ENCODE results near the gene BCL7A. TPM values are rescaled to one million over a fixed set of nuclear protein-coding genes. Genes with fewer than 3 reads are reported as not detected.

Gene BCL7A
- total RNA-seq, 1 experiment from 2014 or later, result 3.9 TPM

GRCh38 chr12:122076743-122077495, 55.2 kb downstream of the BCL7A start:
- no peak for DNase-seq (ENCODE audit: low read depth)

- DNase-seq (ENCODE audit: low read depth), result peak; percentile 85
Measured at GRCh38 chr12:122078141-122079032, 56.7 kb downstream of the BCL7A start, which contains the start of gene MLXIP. TSS of gene MLXIP (plus strand) at chr12:122078756. CDS start at chr12:122078854, 98 bp downstream.

DNA sequence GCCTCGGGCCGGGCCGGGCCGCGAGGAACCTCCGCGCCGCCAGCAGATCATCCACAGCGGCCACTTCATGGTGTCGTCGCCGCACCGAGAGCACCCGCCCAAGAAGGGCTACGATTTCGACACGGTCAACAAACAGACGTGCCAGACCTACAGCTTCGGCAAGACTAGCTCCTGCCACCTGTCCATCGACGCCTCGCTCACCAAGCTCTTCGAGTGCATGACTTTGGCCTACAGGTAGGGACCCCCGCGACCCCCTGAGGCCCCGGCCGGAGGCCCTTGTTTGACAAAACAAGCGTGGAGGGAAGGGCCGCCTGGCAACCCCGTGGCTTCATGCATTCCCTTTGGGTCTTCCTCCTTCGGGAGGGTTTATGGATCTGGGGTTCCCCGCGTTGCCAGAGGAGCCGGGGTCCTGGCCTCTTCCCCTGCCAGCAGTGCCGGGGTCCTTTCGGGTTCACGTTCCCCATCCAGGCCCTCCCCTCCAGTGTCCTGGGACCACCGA, 57.4 kb downstream of the BCL7A start:
- DNase-seq (ENCODE audit: low read depth), result peak; percentile 38

GRCh38 chr12:122079532-122080081, 57.9 kb downstream of the BCL7A start:
- DNase-seq (ENCODE audit: low read depth), result peak; percentile 28

- peak; percentile 93 for DNase-seq (ENCODE audit: low read depth)
Measured at GRCh38 chr12:122080149-122081082, 58.7 kb downstream of the BCL7A start.

DNA sequence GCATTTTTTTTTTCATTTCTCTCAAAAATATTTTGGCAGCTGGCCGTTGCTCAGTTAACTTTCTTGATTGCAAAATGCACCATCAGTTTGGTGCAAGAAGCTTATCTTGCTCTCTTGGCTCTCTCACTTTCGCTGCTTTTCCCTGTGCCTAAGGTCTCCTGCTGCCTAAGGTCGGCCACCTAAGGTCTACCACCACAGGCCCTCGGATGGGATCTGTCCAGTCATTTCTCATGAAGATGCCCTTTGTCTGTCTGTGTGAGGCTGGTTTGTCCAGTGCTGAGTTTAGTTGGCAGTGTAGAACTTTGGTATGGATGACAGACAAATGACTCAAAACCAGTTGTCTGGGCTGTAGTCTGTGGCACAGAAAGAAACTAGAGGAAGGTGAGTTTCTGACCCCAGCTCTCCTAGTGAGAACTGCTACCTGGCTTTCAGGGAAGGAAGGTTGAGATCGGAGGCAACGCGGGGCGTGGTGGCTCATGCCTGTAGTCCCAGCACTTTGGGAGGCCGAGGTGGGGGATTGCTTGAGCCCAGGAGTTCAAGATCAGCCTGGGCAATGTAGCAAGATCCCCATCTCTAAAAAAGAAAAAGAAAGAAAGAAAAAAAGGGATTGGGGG, 59.5 kb downstream of the BCL7A start:
- peak; percentile 75 for DNase-seq (ENCODE audit: low read depth)

GRCh38 chr12:122081697-122082221, 60.1 kb downstream of the BCL7A start:
- peak; percentile 53 for DNase-seq (ENCODE audit: low read depth)

DNA sequence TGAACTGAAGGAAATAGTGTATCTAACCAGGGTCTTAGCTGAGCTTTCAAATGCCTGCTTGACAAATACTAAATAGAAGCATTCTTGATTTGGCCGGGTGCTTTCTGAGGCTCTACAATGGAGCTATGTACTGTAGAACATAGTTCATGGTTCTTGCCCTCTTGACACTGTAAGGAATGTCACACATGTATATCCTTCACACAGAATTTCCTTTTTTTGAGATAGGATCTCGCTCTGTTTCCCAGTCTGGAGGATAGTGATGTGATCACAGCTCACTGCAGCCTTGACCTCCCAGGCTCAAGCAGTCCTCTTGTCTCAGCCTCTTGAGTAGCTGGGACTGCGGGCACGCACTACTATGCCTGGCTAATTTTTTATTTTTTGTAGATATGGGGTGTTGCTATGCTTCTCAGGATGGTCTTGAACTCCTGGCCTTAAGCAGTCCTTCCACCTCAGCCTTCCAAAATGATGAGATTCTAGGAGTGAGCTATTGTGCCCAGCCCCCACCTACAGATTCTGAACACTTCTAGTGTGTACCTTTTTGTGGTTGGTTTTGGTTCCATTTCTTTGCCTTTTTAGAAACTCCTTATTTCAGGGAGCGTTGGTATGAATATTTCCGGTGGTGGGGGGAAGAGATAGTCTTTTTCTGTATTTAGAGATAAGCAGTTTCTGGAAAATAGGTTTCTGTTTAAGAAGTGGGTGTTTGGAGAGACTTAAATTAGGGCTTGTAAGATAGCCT, 61.1 kb downstream of the BCL7A start:
- no peak for DNase-seq (ENCODE audit: low read depth)

DNA sequence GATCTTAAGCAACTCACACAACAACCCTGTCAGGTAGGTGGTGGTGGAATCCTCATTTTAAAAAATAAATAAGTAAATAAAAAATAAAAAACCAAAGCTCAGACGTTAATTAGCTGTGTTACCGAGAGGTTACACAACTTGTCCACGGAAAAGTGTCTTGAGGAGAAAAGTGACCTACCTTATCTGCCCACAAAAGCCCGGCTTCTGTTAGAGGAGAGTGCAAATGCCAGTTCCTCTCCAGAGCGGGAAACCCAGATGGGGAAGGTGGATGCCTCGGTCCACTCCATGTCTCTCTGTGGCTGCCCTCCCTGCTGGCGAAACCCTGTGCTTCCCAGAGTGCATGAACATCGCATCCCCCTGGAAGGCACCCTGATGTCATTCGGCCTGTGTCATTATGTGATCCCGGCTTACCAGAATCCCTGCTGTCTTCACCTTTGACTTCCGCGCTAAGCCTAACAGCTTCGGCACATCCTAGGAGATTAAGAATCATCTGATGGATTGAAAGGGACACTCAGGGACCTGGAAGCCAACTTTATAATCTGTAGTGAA, 63.2 kb downstream of the BCL7A start:
- DNase-seq (ENCODE audit: low read depth), result no peak

DNA sequence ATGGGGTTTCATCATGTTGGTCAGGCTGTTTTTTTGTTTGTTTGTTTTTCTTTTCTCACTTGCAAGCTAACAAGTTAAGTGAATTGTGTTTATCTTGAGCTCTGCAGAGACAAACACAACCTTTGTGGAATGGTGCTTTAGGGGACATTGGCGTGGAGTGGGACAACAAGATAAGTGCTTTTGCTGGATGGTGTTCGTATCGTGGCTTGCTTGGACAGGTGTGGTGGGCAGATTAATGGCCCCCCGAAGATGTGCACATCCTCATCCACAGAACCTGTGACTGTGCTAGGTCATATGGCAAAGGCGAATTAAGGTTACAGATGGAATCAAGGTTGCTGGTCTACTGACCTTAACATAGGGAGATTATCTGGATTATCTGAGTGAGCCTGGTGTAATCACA, 63.9 kb downstream of the BCL7A start:
- no peak for DNase-seq (ENCODE audit: low read depth)

- no peak for DNase-seq (ENCODE audit: low read depth)
Measured at GRCh38 chr12:122086116-122086515, 64.4 kb downstream of the BCL7A start.

DNA sequence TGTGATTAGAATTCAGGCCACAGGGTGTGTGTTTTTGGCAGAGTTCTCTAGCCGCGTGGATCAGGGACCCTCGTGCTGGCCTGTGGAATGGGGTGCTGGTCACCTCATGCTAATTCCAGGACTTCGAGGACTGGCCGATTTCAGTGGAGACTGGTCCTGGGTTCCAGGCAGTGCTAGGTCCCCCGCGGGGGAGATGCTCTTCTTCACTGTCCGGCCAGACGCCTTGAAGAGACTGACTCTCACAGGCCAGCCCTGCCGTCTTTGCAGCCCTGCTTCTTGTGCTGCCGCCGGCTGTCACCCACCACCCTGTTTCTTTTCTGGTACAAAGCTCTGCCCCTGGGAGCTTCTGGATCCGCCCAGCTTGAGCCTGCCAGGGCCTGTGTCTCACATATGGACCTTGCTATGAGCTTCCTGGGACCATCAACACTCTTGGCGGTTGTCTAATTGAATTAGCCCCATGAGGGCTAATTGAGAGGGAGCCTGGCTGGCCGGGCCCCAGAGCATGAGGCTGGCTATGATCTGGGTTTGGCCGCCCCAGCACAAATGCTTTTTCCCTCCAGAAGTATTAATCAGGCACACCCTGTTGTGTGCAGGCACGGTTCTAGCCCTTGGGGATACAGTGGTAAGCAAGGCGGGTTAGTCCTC, 65.1 kb downstream of the BCL7A start:
- no peak for DNase-seq (ENCODE audit: low read depth)

GRCh38 chr12:122087431-122088178, 65.9 kb downstream of the BCL7A start:
- DNase-seq (ENCODE audit: low read depth), result no peak

- no peak for DNase-seq (ENCODE audit: low read depth)
Measured at GRCh38 chr12:122088179-122088810, 66.6 kb downstream of the BCL7A start.

DNA sequence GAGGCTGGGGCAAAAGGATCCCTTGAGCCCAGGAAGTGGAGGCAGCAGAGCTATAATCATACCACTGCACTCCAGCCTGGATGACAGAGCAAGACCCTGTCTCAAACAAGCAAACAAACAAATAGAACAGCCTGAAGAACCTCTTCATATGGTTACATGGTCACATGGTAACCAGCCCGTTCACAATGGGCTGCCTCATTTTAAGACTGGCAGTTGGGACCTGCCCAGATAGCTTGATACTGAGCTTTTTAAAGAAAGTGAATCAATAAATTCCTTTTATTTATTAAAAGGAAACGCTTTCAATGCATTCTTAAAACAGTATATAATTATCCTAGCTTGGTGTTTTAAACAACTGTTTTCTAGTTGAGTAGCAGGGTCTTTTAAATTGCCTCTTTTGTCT, 67.4 kb downstream of the BCL7A start:
- DNase-seq (ENCODE audit: low read depth), result no peak

GRCh38 chr12:122090759-122091515, 69.3 kb downstream of the BCL7A start:
- peak; percentile 49 for DNase-seq (ENCODE audit: low read depth)
